Spleen (tissue), 11 donors: ENCODE data around the gene IMP4. TPM values are rescaled to one million over a fixed set of nuclear protein-coding genes. Genes with fewer than 3 reads are reported as not detected.
A peak's percentile ranks its signal among the peaks of the same experiment; 100 is the strongest.

ENCODE experiments used
- DNase-seq: peaks from one replicate; pipeline ENCODE4 v3.0.0-alpha.2; 2020
- H3K27ac ChIP-seq, 8 donors: fragments of 200-600 bp; sonication (generic) in 7 of 8; 1 replicate in 4 of 8; 2 replicates in 4 of 8; pipeline versions ENCODE4 v1.5.0 to v1.8.0; 2016 to 2021; ENCODE audit warnings: inconsistent platforms in 4 of 8, mild to moderate bottlenecking in 4 of 8, moderate library complexity in 1 of 8
- H3K27me3 ChIP-seq, 7 donors: fragments of 200-600 bp; sonication (generic) in 6 of 7; replicated peaks in 1 of 7; 1 replicate in 4 of 7; 2 replicates in 3 of 7; pipeline versions ENCODE4 v1.5.0 to v1.8.0; 2016 to 2021; ENCODE audit warnings: inconsistent platforms in 3 of 7, mild to moderate bottlenecking in 1 of 7
- H3K36me3 ChIP-seq, 6 donors: fragments of 200-600 bp; sonication (generic) in 5 of 6; 1 replicate in 4 of 6; 2 replicates in 2 of 6; pipeline versions ENCODE4 v1.5.0 to v1.8.0; 2016 to 2021; ENCODE audit warnings: inconsistent platforms in 2 of 6
- H3K4me1 ChIP-seq, 6 donors: fragments of 200-600 bp; sonication (generic) in 5 of 6; 1 replicate in 3 of 6; 2 replicates in 3 of 6; pipeline versions ENCODE4 v1.5.0 to v1.8.0; 2016 to 2021; ENCODE audit warnings: inconsistent platforms in 3 of 6
- H3K4me3 ChIP-seq, 8 donors: fragments of 200-600 bp; sonication (generic) in 7 of 8; 1 replicate in 4 of 8; 2 replicates in 4 of 8; pipeline versions ENCODE4 v1.5.0 to v1.8.0; 2016 to 2021; ENCODE audit warnings: inconsistent platforms in 4 of 8, mild to moderate bottlenecking in 4 of 8, moderate library complexity in 2 of 8
- H3K9me3 ChIP-seq, 8 donors: fragments of 200-600 bp; sonication (generic) in 7 of 8; 1 replicate in 4 of 8; 2 replicates in 4 of 8; pipeline versions ENCODE4 v1.5.0 to v1.8.0; 2016 to 2021; ENCODE audit warnings: inconsistent platforms in 4 of 8
- POLR2A ChIP-seq, 3 donors: fragments of 450-650 bp; IDR thresholded peaks; one replicate each; pipeline ENCODE4 v1.5.1; 2017; ENCODE audit warnings: antibody characterized with exemption in 3 of 3, mild to moderate bottlenecking in 1 of 3
- POLR2AphosphoS5 ChIP-seq, 3 donors: sonication (generic); formaldehyde crosslinking; IDR thresholded peaks; one replicate each; pipeline ENCODE4 v1.5.1; 2017; ENCODE audit warnings: antibody characterized with exemption in 3 of 3
- WGBS, 5 donors: extraction: QIAGEN DNeasy Blood & Tissue Kit in 3 of 5; methylation state at CpG; one replicate each; pipeline versions ENCODE4 v1.1.5 to v1.1.7; 2013 to 2018; 5-methylcytosine and 5-hydroxymethylcytosine counted together
- intact Hi-C: fragments of 100-400 bp; cut with DNase I; formaldehyde crosslinking; loops from one replicate; pipeline ENCODE4 v1.15.0; 2023; ENCODE audit warnings: low total_unique reads
- polyA plus RNA-seq, 3 donors: library from polyadenylated mRNA; stranded (reverse); fragments of 200-250 nt; gene quantifications; one replicate each; pipeline ENCODE4 v1.2.1, GENCODE V29; 2013
- total RNA-seq, 7 donors: library from RNA; depleted of rRNA in 3 of 7; stranded (reverse); fragments of >200 nt in 3 of 7; fragmentation: NEBNext Ultra II Directional in 4 of 7; extraction: Animal tissue kit (Norgen Biotek cat#: 25700) in 4 of 7; gene quantifications; one replicate each; pipeline versions ENCODE4 v1.1.0 to v1.2.1, GENCODE V29; 2016 to 2021
- TF ChIP-seq, protein P1 (sequence below), 11 experiments: fragments of 200-600 bp in 7 of 11; fragments of 450-650 bp in 4 of 11; sonication (generic) in 4 of 11; IDR thresholded peaks in 8 of 11; conservative IDR thresholded peaks in 3 of 11; 1 replicate in 7 of 11; 2 replicates in 4 of 11; pipeline versions ENCODE4 v1.4.0 to v1.8.0; 2016 to 2021; ENCODE audit warnings: antibody characterized with exemption in 11 of 11, inconsistent platforms in 4 of 11, mild to moderate bottlenecking in 1 of 11
- donor health status: healthy with polysubstance abuse.
- donor health status: DM: no; HTN: no; CAD: no; lungs with moderate emphysema.
- donor health status: DM: no; HTN: no; CAD: no.
- donor health status: Bipolar disorder and iron deficiency.
- donor health status: healthy.
- donor health status: DM: no; HTN: no; CAD: no.
- donor health status: DM: yes; HTN: yes; CAD: no.

The IMP4 gene
- total and polyA plus RNA-seq, 10 donors = 50.2 to 85.0 (median 66.7) TPM

DNA sequence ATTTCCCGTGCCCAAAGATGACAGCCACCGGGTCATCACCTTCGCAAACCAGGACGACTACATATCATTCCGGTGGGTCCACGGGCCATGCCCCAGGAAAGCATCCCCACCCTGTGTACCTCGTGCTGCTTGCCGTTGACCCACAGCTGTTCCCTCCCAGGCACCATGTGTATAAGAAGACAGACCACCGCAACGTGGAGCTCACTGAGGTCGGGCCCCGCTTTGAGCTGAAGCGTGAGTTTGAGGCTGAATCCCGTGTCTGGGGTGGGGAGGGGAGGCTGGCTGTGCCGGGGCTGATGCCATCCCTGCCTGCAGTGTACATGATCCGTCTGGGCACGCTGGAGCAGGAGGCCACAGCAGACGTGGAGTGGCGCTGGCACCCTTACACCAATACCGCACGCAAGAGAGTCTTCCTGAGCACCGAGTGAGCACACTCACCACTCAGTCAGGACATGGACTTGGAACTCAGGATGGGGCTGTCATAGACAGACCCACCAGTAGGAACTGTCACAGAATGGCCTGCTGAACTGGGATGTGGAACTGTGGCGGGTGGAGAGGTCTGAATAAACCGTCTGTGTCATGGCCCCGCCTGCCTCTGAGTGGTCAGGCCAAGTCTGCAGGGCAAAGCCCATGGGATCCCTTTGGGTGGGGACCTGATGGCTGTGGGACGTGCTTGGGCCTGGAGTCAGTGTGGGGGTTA is 3.5 kb downstream of the IMP4 start:
- Histone ChIP-seq H3K4me1 (peaks cover 9 to 42% (median 27%) of the 10 kb centered on the region in 6 donors), H3K27ac (no peak overlapping the region), H3K4me3 (no peak overlapping the region), H3K27me3 (no peaks in the 10 kb centered on the region), H3K9me3 (no peaks in the 10 kb centered on the region), H3K36me3 (peaks cover 0 to 52% (median 46%) of the 10 kb centered on the region in 6 donors)
- TF ChIP-seq, protein P1, sequence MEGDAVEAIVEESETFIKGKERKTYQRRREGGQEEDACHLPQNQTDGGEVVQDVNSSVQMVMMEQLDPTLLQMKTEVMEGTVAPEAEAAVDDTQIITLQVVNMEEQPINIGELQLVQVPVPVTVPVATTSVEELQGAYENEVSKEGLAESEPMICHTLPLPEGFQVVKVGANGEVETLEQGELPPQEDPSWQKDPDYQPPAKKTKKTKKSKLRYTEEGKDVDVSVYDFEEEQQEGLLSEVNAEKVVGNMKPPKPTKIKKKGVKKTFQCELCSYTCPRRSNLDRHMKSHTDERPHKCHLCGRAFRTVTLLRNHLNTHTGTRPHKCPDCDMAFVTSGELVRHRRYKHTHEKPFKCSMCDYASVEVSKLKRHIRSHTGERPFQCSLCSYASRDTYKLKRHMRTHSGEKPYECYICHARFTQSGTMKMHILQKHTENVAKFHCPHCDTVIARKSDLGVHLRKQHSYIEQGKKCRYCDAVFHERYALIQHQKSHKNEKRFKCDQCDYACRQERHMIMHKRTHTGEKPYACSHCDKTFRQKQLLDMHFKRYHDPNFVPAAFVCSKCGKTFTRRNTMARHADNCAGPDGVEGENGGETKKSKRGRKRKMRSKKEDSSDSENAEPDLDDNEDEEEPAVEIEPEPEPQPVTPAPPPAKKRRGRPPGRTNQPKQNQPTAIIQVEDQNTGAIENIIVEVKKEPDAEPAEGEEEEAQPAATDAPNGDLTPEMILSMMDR (IDR thresholded peaks at IDR 0.05 in 8 of 11, conservative IDR thresholded peaks at IDR 0.05 in 3 of 11) = no peak
- TF ChIP-seq POLR2AphosphoS5 (IDR thresholded peaks at IDR 0.05) (no peak), POLR2A (IDR thresholded peaks at IDR 0.05) (no peak)
- DNase-seq = no peak
- intact Hi-C loops = no loop called here
- 93 to 97% (median 94%) methylated on average over 18 to 26 of the region's 26 CpGs for WGBS, 5 donors

GRCh38 chr2:130346741-130347066 is 4.0 kb downstream of the IMP4 start:
- H3K27ac ChIP-seq = no peak overlapping the region
- DNase-seq = no peak
- peaks cover 0 to 52% (median 46%) of the 10 kb centered on the region in 6 donors for H3K36me3 ChIP-seq
- H3K27me3 ChIP-seq = no peaks in the 10 kb centered on the region
- H3K4me3 ChIP-seq = no peak overlapping the region
- H3K4me1 ChIP-seq = peaks cover 6 to 41% (median 23%) of the 10 kb centered on the region in 6 donors
- intact Hi-C loops = no loop called here
- 83 to 91% (median 89%) methylated on average over 4 of the region's 4 CpGs for whole genome bisulfite sequencing, 5 donors
- no peaks in the 10 kb centered on the region for H3K9me3 ChIP-seq
- no peak for TF ChIP-seq POLR2A (IDR thresholded peaks at IDR 0.05)
- peak in 1 of 3 donors; percentile 10 for TF ChIP-seq POLR2AphosphoS5 (IDR thresholded peaks at IDR 0.05)

- no peaks in the 10 kb centered on the region for H3K9me3 ChIP-seq
- WGBS, 5 donors = 85 to 95% (median 87%) methylated on average over 7 of the region's 7 CpGs
- TF ChIP-seq POLR2AphosphoS5 (IDR thresholded peaks at IDR 0.05) (no peak), POLR2A (IDR thresholded peaks at IDR 0.05) (no peak)
- TF ChIP-seq, protein P1 (IDR thresholded peaks at IDR 0.05 in 8 of 11, conservative IDR thresholded peaks at IDR 0.05 in 3 of 11) = no peak
- no peak overlapping the region for H3K27ac ChIP-seq
- H3K36me3 ChIP-seq = peaks cover 0 to 52% (median 46%) of the 10 kb centered on the region in 6 donors
- H3K4me3 ChIP-seq = no peak overlapping the region
- DNase-seq = no peak
- intact Hi-C loops = no loop called here
- H3K27me3 ChIP-seq = no peaks in the 10 kb centered on the region
- peaks cover 6 to 46% (median 30%) of the 10 kb centered on the region in 6 donors for H3K4me1 ChIP-seq
These were observed 4.7 kb downstream of the IMP4 start for GRCh38 chr2:130347220-130347925.

GRCh38 chr2:130349174-130349573 is 6.5 kb downstream of the IMP4 start:
- H3K36me3 ChIP-seq = peaks cover 0 to 51% (median 46%) of the 10 kb centered on the region in 6 donors
- TF ChIP-seq POLR2A (IDR thresholded peaks at IDR 0.05) = no peak
- no peak for TF ChIP-seq POLR2AphosphoS5 (IDR thresholded peaks at IDR 0.05)
- TF ChIP-seq, protein P1 (IDR thresholded peaks at IDR 0.05 in 8 of 11, conservative IDR thresholded peaks at IDR 0.05 in 3 of 11) = no peak

More at GRCh38 chr2:130349174-130349573, 6.5 kb downstream of the IMP4 start:
- Histone ChIP-seq H3K27me3 (no peaks in the 10 kb centered on the region), H3K9me3 (no peaks in the 10 kb centered on the region), H3K4me3 (no peak overlapping the region), H3K4me1 (peaks cover 0 to 51% (median 29%) of the 10 kb centered on the region in 6 donors), H3K27ac (no peak overlapping the region)
- WGBS, 5 donors = 84 to 93% (median 91%) methylated on average over 3 of the region's 3 CpGs
- DNase-seq = no peak
- intact Hi-C loops = no loop called here
